K562 (cell line): Measurements from ENCODE around the gene ABCG5. TPM values are rescaled to one million over a fixed set of nuclear protein-coding genes. Genes with fewer than 3 reads are reported as not detected.

Experiments used
- ARHGAP35 ChIP-seq: fragments of 450-650 bp; IDR thresholded peaks from 2 replicates; pipeline ENCODE4 v1.6.1; 2018; ENCODE audit not compliant: partially characterized antibody
- BCLAF1 ChIP-seq, 2 experiments: fragments of 450-650 bp in 1 of 2; IDR thresholded peaks; 2 replicates each; pipeline ENCODE4 v1.6.1; 2011 to 2017; ENCODE audit warnings: low read depth in 2 of 2, antibody characterized with exemption in 1 of 2, borderline replicate concordance in 1 of 2, low read length in 1 of 2, mild to moderate bottlenecking in 1 of 2, mixed read lengths in 1 of 2; ENCODE audit not compliant: control insufficient read depth in 1 of 2
- BDP1 ChIP-seq: IDR thresholded peaks from 3 replicates; pipeline ENCODE4 v1.6.1; 2011; ENCODE audit not compliant: insufficient read length, insufficient read depth
- E2F8 ChIP-seq: fragments of 450-650 bp; IDR thresholded peaks from 2 replicates; pipeline ENCODE4 v1.7.1; 2018; ENCODE audit warnings: mild to moderate bottlenecking, low read depth; ENCODE audit not compliant: partially characterized antibody
- HOMEZ ChIP-seq: fragments of 250-450 bp; sonication (Bioruptor Pico); IDR thresholded peaks from 2 replicates; pipeline ENCODE4 v1.4.0; 2020; ENCODE audit warnings: mild to moderate bottlenecking, moderate library complexity
- SMAD2 ChIP-seq: fragments of 150-350 bp; IDR thresholded peaks from 2 replicates; pipeline ENCODE4 v1.6.1; 2014; ENCODE audit warnings: low read depth, mild to moderate bottlenecking, low read length
- ZBTB43 ChIP-seq: sonication (generic); formaldehyde crosslinking; IDR thresholded peaks from 2 replicates; pipeline ENCODE4 v1.8.0; 2023; ENCODE audit warnings: mild to moderate bottlenecking, missing genetic modification reagents
- ZKSCAN8 ChIP-seq: fragments of 200-800 bp; sonication (Bioruptor generic); IDR thresholded peaks from 2 replicates; pipeline ENCODE4 v1.6.1; 2016; ENCODE audit warnings: missing genetic modification characterization, missing compliant biosample characterization
- polyA plus RNA-seq, 8 experiments: library from polyadenylated mRNA; depleted of rRNA in 4 of 8; stranded (reverse) in 5 of 8; unstranded in 3 of 8; fragments of >200 nt; fragmentation: Nextera tagmentation in 2 of 8; fragmentation: Illumina TruSeq in 1 of 8; extraction: Ambion mirVana in 2 of 8; extraction: Trizol in 1 of 8; gene quantifications; 2 replicates each; pipeline versions ENCODE4 v1.2.1 to v1.2.3, GENCODE V29; 2011 to 2014; ENCODE audit warnings: inconsistent platforms in 1 of 8, missing spikeins in 1 of 8
- total RNA-seq, 7 experiments: library from RNA; depleted of rRNA in 6 of 7; stranded (reverse); fragments of >200 nt in 6 of 7; fragmentation: Illumina TruSeq in 2 of 7; extraction: Trizol in 2 of 7; gene quantifications; 2 replicates each; pipeline versions ENCODE4 v1.2.1 to v1.2.3, GENCODE V29; 2011 to 2021; ENCODE audit warnings: low replicate concordance in 1 of 7
- TF ChIP-seq, protein P1 (sequence below): fragments of 250-450 bp; sonication (Bioruptor Pico); IDR thresholded peaks from 2 replicates; pipeline ENCODE4 v1.5.0; 2020; ENCODE audit warnings: mild to moderate bottlenecking, borderline replicate concordance
- TF ChIP-seq, protein P2 (sequence below): fragments of 450-650 bp; formaldehyde crosslinking; IDR thresholded peaks from 2 replicates; pipeline ENCODE4 v1.4.0; 2022; ENCODE audit warnings: mild to moderate bottlenecking, moderate library complexity
- TF ChIP-seq, protein P3 (sequence below): fragments of 250-450 bp; sonication (Bioruptor Pico); IDR thresholded peaks from 2 replicates; pipeline ENCODE4 v1.4.0; 2020; ENCODE audit warnings: mild to moderate bottlenecking

ABCG5 gene
- total and polyA plus RNA-seq, 9 of the 15 experiments (the other 6 are each of a cell fraction or from before 2014, with no cell fraction given) = 0.01 TPM; not detected in 7

DNA sequence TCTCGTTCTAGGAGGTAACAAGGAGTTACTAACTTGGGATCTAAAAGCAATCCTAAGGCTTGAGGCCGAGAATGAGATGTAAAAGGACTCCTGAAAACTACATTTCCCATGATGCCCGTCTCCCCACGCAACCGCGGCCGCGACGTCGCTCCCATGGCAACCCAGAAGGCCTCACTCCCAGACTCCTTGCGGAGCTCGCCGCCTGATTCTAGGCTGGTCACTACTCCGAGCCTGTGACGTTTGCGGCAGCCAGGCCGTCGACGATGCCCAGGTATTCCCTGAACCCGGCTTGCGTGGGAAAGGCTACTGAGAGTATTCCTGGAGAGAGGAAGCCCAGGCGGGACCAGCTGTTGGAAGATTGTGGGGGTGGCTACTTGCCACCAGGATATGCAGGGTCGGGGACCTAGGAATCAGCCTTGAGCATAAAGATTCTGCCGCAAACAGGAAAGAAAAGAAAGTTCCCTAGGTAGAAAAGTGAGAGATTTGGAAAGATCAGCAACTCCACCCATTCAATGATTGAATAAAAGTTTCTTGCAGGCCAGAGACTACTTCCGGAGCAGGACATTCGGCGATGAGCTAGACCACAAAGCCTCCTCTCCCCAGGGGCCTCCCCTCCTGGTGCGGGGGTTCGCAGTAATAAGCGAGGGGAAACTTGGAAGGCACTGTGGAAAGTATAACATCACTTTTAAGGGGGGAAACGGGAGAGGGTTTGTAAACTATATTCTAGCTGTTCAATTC, 64.6 kb downstream of the ABCG5 start, which contains the start of gene DYNC2LI1 (continued):
- TF ChIP-seq, protein P1, sequence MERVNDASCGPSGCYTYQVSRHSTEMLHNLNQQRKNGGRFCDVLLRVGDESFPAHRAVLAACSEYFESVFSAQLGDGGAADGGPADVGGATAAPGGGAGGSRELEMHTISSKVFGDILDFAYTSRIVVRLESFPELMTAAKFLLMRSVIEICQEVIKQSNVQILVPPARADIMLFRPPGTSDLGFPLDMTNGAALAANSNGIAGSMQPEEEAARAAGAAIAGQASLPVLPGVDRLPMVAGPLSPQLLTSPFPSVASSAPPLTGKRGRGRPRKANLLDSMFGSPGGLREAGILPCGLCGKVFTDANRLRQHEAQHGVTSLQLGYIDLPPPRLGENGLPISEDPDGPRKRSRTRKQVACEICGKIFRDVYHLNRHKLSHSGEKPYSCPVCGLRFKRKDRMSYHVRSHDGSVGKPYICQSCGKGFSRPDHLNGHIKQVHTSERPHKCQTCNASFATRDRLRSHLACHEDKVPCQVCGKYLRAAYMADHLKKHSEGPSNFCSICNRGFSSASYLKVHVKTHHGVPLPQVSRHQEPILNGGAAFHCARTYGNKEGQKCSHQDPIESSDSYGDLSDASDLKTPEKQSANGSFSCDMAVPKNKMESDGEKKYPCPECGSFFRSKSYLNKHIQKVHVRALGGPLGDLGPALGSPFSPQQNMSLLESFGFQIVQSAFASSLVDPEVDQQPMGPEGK (CRISPR knock-in tag) = no peak
- TF ChIP-seq ZKSCAN8 (no peak), ZBTB43 (CRISPR knock-in tag) (no peak), SMAD2 (no peak), BDP1 (no peak), ARHGAP35 (no peak), HOMEZ (CRISPR knock-in tag) (no peak), BCLAF1 (IDR thresholded peaks at IDR 0.05; ENCODE audit: borderline replicate concordance in 1 of 2, control insufficient read depth in 1 of 2, low read depth in 2 of 2, low read length in 1 of 2) (no peak), E2F8 (no peak)
- TF ChIP-seq, protein P2, sequence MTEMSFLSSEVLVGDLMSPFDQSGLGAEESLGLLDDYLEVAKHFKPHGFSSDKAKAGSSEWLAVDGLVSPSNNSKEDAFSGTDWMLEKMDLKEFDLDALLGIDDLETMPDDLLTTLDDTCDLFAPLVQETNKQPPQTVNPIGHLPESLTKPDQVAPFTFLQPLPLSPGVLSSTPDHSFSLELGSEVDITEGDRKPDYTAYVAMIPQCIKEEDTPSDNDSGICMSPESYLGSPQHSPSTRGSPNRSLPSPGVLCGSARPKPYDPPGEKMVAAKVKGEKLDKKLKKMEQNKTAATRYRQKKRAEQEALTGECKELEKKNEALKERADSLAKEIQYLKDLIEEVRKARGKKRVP (CRISPR knock-in tag) = peak; percentile 44; the same call in 1 of the 2 replicates
- TF ChIP-seq, protein P3, sequence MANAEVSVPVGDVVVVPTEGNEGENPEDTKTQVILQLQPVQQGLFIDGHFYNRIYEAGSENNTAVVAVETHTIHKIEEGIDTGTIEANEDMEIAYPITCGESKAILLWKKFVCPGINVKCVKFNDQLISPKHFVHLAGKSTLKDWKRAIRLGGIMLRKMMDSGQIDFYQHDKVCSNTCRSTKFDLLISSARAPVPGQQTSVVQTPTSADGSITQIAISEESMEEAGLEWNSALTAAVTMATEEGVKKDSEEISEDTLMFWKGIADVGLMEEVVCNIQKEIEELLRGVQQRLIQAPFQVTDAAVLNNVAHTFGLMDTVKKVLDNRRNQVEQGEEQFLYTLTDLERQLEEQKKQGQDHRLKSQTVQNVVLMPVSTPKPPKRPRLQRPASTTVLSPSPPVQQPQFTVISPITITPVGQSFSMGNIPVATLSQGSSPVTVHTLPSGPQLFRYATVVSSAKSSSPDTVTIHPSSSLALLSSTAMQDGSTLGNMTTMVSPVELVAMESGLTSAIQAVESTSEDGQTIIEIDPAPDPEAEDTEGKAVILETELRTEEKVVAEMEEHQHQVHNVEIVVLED = peak; percentile 99
